Left hindlimb (tissue), 1 donor: ENCODE measurements around the gene RERE.
"Not testable (repeated sequence)": the region's sequence is repeated elsewhere in the genome, so short reads cannot be mapped to it uniquely, and the experiment has no call there.

Source experiments
- DNase-seq: peaks from one replicate; pipeline ENCODE4 v3.0.0-alpha.2; 2018

RERE gene

DNA sequence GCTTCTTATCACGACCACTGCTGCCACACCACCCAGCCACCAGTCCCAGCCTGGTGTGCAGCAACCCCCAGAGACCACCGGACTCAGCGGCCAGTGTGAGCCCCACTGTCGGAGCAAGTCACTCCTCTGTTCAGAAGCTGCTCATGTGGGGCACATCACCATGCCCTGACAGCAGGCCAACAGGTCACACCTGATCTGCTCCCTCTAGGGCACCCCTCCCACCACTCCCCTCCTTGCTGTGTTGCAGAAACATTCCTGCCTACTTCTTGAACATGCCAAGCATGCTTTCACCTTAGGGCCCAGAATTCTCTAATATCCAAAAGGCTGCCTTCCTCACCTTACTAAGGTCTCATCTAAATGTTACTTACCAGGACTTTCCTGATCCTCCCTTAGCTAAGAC, 353.1 kb downstream of the RERE start:
- no peak for DNase-seq

DNA sequence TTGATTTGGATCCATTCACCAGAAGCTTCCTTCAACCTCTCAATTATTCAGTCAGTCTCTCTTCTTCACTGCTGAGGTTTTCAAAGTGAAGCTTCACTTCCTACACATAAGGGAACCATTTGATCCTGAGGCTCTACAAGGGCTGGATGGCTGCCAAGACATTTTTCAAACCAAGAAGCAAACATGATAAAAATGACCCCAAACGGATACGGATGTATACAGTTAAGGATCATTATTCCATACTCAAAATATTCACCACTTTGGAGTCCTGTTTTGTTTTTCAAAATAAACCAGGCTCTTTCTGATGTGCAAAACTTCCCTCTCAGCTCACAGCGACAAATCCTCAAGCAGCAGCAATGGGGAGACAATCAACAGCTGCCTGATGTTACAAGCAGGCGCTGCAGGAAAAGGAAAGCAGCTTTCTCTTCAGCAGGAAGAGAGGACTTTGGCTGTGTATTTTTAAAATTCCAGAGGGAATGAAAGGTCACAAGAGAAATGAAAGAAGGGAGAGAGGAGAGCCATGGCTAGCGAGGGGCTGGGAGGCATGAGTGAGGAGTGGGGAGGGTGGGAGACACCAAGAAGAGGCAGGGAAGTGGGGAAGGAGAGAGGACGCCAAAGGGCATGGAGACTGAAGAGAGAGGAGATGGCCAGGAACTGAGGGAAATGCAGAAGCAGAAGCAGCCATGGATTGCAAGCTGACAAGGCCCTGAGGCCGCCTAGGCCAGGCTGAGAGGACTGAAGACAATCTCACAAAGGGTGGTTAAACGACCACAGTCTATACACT, 354.1 kb downstream of the RERE start:
- peak; percentile 50 for DNase-seq

DNA sequence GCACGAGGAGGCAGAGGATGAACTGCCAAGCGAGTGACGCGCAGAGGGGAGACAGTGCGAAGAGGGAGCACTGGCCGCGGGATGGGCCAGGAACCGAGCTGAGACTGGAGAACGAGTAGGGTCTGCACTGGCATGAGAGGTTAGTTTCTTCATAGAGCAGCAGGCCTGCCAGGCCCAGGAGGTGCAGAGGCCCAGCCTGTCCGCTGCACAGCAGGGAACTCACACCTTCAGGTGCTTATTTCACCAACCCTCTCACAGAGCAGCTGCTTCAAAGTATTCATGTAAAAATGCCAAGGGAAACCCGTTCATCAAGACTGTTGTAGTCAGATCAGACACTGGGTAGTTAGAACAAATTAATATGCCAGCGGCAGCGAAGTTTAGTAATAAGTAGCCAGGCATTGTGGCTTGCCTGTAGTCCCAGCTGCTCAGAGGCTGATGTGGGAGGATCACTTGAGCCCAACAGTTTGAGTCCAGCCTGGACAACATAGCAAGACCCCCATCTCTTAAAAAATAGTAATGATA, 355.0 kb downstream of the RERE start:
- no peak for DNase-seq

DNA sequence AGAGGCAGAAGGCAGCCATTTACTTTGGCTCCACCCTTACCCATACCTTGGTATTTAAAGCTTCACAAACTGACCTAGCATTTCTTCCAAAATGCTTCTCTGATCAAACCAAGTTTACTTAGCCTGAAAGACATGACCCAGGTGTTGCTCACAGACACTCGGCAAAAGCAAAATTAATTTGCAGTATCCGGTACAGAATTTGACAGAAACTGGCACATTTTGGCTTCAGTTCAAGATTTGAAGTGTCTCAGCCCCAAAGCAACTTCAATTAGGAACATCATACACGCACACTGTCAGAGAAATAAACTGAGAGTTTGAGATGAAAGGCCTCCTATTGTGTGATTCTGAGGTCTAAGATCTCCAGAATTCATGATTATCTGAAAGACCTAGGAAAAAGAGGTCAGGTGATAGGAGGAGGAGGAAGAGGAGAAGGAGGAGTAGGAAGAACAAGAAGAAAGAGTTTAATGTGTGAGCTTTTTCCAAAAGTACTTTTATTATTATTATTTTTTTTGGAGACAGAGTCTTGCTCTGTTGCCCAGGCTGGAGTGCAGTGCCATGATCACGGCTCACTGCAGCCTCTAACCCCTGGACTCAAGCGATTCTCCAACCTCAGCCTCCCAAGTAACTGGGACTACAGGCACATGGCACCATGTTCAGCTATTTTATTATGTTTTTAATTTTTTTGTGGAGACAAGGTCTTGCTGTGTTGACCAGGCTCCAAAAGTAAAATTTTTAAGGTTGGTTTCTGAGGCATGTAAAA, 355.9 kb downstream of the RERE start:
- DNase-seq: no peak

DNA sequence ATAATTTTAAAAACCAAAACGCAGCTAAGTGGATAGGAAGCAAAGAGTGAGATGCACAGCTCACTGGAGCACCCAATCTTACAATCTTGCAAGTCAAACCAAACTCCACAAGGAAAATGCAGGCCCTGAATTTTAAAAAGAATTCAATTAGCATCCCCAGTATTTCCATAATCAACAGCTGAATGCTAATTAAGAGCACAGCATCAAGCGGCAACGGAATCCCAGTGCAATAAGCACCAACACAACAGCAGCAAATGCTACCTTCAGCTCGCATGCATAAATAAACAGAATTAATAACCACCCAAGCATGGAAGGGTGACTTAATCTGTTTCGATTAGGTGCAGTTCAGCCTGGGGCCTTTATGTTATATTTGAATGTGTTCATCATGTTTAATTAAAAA, 356.7 kb downstream of the RERE start:
- DNase-seq: no peak

DNA sequence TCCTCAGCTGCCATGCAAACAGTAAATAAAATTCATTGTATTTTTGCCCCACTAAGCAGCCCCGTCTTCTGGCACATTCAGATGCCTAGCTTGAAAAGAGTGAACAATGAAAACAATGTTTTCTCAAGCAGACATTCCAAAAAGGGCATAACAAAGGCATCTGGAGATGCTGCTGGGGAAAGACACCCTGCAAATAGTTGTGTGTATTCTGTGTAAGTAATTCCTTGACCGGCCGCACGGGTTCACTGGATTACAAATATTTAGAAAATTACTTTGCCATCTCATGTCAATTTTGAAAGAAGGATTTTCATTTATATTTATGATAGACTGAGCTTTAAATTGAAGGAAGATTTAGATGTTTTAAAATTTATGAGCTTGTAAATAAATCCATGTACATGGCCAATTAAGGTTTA, 357.3 kb downstream of the RERE start:
- no peak for DNase-seq

DNA sequence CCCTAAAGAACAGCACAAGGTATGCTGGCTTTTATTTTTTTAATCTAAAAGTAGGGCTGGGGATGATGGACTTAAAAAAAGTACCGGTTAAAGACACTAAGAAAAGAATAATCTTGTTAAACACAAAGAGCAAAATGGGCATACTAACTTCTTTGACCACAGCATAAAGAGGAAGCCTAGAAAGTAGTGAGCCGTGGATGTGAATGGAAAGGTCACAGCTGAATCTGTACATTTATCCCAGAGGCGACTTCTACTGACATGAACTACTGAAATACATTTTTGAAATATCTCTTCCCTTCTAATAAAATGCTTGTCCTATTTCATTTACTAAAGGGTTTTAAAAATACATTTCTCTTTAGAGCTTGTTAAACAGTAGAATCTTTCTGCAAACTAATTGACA, 358.8 kb downstream of the RERE start:
- DNase-seq: no peak

DNA sequence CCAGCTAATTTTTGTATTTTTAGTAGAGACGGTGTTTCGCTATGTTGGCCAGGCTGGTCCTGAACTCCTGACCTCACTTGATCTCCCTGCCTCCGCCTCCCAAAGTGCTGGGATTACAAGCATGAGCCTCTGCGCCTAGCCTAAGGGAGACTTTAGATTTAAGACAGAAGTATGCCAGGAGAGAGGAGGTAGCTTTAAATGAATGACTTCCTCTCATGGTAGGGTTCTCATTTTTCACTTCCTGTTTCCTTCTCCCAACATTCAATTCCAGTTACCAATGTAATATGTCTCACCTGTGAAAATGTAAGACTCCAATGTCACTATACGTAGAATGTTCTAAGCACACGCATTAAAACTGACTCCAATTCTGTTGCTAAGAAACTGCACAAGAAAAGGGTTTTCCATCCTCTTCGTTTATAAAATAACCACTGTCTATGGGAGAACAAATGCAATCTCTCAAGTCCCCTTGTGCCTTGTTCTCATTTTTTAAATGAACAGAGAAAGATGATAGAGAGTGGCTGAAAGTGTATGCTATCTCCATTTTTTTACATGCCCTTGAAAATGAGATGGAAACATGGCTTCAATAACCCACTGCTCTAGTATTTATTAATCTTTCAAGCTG, 359.6 kb downstream of the RERE start:
- no peak for DNase-seq

DNA sequence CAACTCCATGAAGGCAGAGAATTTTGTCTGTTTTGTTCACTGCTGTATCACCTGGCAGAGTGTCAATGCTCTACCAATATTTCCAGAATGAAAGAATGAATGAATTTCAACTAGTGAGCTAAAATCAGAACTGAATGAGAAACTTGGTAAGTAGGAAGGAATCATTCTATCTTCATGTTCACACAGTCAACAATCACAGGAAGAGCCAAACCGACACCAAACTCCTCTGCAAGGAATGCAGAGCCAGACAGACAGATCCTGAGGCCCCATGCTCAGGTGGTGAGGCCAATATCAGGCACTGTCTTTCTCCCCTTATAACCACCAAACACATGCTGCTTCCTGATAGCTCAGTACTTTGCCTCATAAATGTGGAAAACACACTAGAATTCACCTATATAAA, 360.4 kb downstream of the RERE start:
- no peak for DNase-seq

DNA sequence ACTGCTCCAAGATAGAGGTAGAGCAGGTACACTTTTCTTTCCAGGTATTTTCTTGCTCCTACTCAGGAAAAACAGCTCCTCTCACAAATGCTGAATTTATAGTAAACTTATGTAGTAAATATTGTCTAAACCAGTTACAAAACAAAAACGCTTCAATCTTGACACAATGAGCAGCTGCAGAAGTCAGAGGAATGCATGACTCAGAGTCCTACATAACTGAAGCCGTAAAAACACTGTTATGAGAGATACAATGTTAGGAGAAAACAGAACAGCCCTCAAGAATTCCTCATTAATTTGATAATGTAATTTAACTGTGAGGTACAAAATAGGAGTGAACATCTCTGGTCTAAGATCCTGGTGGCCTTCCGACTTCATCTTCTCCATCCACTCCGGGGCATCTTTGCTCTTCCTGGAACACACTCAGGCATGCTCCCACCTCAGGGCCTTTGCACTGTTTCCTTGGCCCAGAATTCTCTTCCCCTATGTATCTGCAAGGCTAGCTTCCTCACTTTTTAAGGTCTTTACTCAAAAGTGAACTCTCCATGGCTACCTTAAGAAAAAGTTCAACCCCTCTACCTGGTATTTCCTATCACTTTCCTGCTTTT, 361.0 kb downstream of the RERE start:
- DNase-seq: no peak

DNA sequence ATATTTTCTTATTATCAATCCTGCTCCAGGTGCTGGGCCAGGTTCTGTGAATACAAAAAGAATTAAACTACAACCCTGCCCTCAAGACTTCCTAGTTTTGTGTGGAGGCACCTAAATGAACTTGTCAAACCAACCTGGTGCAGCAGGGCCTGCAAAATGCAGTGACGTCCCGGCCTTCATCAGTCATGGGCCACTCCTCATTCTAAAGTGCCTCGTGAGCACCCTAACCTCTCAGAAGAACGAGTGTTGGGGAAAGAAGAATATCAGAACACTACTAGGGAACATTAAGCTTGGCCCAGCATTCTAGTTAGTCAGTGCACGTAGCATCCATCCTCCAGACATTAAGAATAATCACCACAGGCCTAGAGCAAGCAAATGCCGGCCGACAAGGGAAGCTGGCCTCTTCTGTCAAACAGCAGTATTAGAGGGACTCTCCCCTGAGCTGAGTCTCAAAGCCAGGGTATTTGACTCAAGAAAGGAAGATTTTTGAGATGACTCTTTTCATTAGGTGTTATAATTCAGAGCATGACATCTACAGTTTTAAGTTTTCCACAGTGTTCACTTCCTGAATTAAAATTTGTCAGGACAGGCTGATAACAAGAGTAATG, 361.6 kb downstream of the RERE start:
- DNase-seq: no peak

DNA sequence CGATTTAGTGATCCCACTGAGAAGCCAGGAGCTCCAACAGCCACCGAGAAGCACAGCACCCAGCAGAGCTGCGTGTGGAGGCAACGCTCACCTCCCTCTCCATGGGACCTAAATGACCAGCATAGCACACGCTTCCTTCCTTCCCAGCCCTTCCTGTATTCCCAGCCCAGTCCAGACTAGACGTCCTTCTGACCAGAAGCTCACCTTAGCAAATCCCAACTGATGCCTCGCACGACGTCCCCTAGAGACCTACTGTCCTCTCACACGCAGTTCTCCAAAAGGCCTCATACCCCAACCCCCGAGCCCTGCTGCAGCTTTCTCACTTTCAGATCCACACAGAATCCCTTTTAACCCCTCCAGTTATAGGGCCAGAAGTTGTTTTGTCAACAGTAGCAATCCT, 367.1 kb downstream of the RERE start:
- DNase-seq: no peak

DNA sequence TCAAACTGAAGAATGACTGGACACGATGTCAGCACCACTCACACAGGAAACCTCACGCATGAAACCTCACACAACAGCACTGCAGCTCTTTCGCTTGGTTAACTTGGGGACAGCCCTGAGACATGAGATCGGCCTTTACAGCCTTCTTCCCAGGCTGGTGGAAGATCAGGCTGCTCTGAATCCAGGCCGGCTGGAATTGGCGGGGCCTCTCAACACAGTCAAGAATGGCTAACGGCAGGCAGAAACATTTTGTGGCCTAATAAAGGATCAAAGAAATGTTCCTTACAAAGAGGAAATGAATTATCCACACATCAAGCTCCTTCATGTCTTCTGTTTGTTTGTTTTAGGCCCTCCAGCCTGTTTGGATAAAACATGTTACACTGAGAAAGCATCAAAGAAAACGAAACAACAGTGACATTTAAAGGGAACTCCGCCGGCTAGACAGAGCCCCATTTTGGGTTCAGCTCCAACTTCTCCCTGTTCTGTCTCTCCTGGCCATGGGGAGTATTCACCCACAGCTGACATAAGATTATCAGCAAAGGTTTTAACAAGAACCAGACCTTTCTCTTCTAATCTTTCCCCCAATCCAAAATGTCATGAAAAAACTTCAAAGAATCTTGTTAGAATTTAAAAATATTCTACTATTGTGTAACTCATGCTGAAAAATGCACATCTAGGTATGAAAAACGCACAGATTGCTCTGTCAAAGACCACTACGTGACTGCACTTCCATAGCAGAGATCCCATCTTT, 368.4 kb downstream of the RERE start:
- DNase-seq: no peak

DNA sequence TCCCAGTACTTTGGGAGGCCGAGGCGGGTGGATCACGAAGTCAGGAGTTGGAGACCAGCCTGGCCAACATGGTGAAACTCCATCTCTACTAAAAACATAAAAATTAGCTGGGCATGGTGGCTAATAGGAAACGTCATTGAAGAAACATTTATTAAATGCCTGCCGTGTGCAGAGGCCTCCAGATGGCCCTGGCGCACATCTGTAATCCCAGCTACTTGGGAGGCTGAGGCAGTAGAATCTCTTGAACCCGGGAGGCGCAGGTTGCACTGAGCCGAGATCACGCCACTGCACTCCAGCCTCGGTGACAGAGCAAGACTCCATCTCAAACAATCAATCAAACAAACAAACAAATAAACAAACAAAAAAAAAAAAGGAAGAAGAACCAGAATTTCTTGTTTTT, 368.9 kb downstream of the RERE start:
- not testable (repeated sequence) for DNase-seq

DNA sequence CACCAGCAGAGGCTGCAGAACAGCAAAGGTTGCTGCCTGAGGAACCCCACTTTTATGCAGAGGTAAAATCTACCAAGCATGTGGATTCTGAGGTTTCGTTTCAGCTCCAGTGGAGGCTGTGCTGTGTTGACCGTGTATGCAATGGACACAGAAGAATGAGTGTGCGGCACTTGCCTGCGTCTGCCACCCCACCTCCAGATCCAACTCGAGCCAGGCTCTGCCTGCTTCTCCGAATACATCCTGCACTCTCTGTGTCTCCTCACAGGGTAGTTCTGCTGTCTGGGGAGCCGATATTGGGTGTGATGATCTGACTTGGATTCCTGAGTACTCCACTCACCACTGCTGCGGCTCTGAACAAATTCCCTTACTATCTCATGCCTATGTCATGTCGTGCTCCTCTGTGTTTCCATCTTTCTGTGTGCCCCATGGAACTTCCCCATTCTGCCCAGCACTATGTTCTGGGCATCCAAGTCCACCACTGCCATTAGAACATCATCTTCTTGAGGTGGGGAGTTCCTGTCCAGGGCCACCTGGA, 369.8 kb downstream of the RERE start:
- DNase-seq: no peak

DNA sequence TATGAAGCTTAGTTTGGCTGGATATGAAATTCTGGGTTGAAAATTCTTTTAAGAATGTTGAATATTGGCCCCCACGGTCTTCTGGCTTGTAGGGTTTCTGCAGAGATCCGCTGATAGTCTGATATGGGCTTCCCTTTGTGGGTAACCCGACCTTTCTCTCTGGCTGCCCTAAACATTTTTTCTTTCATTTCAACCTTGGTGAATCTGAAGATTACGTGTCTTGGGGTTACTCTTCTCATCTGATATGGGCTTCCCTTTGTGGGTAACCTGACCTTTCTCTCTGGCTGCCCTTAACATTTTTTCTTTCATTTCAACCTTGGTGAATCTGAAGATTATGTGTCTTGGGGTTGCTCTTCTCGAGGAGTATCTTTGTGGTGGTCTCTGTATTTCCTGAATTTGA, 371.3 kb downstream of the RERE start:
- not testable (repeated sequence) for DNase-seq

DNA sequence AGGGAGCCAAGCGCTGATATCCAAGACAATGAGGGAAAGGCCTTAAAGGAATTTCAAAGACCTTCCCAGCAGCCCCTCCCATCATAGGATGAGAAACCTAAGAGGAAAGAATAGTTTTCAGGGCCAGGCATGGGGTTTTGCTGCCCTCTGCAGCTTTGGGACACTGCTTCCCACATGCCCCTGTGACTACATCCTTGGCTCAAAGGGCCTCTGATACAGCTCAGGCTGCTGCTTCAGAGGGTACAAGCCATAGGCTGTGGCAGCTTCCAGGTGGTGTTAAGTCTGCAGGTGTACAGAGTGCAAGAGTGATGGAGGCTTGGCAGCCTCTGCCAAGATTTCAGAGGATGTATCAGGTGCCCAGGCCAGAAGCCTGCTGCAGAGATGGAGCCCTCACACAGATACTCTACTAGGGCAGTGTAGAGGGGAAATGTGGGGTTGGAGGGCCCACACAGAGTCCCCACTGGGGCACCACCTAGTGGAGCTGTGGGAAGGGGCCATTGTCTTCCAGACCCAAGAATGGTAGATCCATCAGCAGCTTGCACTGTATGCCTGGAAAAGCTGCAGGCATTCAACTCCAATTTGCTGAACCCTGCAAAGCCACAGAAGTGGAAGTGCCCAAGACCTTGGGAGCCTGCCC, 373.8 kb downstream of the RERE start:
- DNase-seq: no peak

DNA sequence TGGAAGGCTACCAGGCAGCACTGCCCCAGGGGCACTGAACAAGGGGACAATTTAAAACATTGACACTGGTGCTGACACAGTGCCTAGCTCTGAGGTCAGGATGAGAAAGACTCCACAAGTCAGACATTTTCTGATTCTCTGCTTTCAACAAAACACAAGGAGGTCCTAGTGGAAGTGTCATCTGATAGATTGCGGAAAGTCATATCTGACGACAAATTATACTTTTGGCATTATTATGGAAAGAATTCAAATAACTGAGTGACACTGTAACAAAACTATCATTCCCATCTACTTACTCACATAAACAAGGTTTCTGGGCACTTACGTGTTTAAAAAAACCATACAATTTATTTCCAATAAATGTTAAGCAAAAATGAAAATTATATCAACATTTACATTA, 376.0 kb downstream of the RERE start:
- no peak for DNase-seq

DNA sequence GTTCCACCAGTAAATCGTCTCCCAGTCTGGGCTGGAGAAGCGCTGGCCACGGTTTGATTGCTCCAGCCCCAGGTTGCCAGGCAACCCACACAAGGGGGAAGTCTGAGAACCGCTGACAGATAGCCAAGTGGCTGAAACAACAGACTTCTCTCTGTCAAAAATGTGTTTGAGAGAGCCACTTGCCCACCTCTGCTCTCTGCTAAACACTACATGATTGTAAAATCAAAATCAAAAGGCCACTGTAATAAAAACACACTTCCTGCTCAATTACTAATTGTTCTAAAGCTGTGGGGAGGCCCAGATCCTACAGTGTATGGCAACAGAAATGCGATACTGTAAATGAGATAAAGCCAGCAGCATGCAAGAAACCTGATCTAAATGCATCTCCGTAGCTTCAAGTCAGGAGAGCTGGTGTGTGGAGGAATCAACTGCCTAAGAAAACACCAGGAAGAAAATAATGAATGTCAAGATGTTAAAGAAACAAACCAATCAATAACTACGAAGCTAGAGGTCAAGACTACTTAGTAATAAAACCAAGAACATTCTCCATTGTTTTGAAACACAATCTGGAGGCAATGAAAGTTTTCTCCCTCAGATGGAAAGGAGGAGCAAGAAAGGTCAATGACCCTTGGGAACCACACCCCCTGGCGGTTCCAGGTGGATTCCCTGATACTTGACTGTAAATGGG, 378.3 kb downstream of the RERE start:
- peak; percentile 87 for DNase-seq

DNA sequence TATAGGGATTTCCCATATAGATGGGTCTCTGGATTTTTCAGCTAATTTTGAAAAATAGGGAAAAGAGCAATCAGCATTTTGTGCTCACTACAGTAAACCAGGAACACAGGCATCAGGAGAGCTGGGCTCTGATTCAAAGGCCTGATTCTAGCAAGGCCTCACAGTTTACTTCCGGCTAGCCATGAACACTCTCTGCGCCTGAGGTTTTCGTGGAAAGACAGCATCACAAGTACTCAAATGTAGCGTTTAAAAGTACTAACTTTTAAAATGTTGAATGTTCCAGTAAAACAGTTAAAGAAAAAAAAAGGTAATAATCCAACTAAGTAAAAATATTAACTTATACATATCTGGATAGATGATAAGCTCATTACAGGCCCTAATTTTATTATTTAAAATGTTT, 379.0 kb downstream of the RERE start:
- peak; percentile 57 for DNase-seq

DNA sequence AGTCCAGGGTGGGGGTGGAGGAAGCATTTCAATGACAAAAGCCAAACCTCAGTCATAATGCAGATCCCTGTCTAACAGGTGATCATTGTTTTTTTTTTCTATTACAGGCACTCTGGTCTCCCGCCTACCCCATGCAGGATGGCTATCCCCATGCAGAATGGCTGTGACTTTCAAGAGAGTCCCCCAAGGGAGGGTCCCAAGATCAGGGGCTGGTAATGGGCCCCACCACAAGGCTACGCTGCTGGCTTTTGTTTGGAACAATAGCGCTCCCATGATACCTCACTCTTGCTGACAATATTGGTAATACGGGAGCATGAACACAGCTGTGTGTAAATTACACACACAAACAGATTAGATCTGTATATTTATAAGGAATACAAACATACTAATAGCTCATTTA, 380.1 kb downstream of the RERE start:
- DNase-seq: no peak
